Measurements from ENCODE around the gene HECW1.

DNA sequence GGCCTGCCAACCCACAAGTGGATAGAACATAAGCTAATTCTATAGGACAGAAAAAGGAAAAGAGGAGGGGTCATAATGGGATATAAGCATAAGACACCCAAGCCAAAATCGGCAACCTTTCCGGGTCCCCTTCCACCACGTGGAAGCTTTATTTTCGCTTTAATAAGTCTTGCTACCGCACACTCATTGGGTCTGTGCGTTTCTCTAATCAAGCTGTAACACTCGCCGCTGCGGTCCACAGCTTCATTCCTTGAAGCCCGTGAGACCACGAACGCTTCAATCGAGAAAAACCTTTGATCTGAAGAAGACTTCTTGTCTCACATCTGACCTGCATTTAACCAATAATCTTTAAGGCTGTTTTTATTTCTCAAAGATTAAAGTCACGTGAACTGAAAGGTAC is 35.8 kb upstream of the HECW1 start:
- TF ChIP-seq SIN3A (IDR thresholded peaks at IDR 0.05; ENCODE audit: low read depth, low read length) = no peak
- no peak for TF ChIP-seq POLR2AphosphoS5 (IDR thresholded peaks at IDR 0.05; ENCODE audit: low read length)
- TF ChIP-seq, protein P1, sequence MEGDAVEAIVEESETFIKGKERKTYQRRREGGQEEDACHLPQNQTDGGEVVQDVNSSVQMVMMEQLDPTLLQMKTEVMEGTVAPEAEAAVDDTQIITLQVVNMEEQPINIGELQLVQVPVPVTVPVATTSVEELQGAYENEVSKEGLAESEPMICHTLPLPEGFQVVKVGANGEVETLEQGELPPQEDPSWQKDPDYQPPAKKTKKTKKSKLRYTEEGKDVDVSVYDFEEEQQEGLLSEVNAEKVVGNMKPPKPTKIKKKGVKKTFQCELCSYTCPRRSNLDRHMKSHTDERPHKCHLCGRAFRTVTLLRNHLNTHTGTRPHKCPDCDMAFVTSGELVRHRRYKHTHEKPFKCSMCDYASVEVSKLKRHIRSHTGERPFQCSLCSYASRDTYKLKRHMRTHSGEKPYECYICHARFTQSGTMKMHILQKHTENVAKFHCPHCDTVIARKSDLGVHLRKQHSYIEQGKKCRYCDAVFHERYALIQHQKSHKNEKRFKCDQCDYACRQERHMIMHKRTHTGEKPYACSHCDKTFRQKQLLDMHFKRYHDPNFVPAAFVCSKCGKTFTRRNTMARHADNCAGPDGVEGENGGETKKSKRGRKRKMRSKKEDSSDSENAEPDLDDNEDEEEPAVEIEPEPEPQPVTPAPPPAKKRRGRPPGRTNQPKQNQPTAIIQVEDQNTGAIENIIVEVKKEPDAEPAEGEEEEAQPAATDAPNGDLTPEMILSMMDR (IDR thresholded peaks at IDR 0.05 in 2 of 3, conservative IDR thresholded peaks at IDR 0.05 in 1 of 3; ENCODE audit: control insufficient read depth in 2 of 3, extremely low read depth in 1 of 3, insufficient read depth in 1 of 3, low read depth in 3 of 3, low read length in 3 of 3) = no peak
- TF ChIP-seq, protein P2, sequence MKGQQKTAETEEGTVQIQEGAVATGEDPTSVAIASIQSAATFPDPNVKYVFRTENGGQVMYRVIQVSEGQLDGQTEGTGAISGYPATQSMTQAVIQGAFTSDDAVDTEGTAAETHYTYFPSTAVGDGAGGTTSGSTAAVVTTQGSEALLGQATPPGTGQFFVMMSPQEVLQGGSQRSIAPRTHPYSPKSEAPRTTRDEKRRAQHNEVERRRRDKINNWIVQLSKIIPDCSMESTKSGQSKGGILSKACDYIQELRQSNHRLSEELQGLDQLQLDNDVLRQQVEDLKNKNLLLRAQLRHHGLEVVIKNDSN (IDR thresholded peaks at IDR 0.05; ENCODE audit: borderline replicate concordance, extremely low read length, insufficient read depth, low read depth, low read length) = no peak
- TF ChIP-seq, protein P3, sequence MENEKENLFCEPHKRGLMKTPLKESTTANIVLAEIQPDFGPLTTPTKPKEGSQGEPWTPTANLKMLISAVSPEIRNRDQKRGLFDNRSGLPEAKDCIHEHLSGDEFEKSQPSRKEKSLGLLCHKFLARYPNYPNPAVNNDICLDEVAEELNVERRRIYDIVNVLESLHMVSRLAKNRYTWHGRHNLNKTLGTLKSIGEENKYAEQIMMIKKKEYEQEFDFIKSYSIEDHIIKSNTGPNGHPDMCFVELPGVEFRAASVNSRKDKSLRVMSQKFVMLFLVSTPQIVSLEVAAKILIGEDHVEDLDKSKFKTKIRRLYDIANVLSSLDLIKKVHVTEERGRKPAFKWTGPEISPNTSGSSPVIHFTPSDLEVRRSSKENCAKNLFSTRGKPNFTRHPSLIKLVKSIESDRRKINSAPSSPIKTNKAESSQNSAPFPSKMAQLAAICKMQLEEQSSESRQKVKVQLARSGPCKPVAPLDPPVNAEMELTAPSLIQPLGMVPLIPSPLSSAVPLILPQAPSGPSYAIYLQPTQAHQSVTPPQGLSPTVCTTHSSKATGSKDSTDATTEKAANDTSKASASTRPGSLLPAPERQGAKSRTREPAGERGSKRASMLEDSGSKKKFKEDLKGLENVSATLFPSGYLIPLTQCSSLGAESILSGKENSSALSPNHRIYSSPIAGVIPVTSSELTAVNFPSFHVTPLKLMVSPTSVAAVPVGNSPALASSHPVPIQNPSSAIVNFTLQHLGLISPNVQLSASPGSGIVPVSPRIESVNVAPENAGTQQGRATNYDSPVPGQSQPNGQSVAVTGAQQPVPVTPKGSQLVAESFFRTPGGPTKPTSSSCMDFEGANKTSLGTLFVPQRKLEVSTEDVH (IDR thresholded peaks at IDR 0.05; ENCODE audit: low read depth, partially characterized antibody) = no peak

All from GM12878 (cell line).